NCI-H2029 (cell line): Measurements from ENCODE around the gene MALT1.
A peak's percentile ranks its signal among the peaks of the same experiment; 100 is the strongest.
"Not testable (repeated sequence)": the region's sequence is repeated elsewhere in the genome, so short reads cannot be mapped to it uniquely, and the experiment has no call there.

Source experiments
- DNase-seq: peaks from one replicate; lab custom pipeline; 2025; lab: John Stamatoyannopoulos, UW

MALT1 gene

DNA sequence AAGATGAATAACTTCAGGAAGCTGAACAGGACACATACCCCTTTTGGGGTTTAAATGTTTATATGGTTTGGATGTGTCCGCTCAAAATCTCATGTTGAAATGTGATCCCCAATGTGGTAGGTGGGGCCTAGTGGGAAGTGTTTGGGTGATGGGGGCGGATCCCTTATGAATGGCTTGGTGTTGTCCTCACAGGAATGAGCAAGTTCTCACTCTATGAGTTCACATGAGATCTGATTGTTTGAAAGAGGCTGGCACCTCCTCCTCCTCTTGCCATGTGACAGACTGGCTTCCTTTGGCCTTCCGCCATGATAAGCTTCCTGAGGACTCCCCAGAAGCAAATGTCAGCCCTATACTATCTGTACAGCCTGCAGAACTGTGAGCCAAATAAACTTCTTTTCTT, 104.8 kb downstream of the MALT1 start:
- no peak for DNase-seq

DNA sequence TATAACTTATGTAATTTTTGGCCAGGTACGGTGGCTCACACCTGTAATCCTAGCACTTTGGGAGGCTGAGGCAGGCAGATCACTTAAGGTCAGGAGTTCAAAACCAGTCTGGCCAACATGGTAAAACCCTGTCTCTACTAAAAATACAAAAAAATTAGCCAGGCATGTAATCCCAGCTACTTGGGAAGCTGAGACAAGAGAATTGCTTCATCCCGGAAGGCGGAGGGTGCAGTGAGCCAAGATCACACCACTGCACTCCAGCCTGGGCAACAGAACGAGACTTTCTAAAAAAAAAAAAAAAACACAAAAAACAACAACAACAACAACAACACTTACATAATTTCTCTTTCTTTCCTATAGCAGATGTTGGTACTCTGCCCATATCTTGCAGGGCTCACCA, 105.3 kb downstream of the MALT1 start:
- DNase-seq: not testable (repeated sequence)

DNA sequence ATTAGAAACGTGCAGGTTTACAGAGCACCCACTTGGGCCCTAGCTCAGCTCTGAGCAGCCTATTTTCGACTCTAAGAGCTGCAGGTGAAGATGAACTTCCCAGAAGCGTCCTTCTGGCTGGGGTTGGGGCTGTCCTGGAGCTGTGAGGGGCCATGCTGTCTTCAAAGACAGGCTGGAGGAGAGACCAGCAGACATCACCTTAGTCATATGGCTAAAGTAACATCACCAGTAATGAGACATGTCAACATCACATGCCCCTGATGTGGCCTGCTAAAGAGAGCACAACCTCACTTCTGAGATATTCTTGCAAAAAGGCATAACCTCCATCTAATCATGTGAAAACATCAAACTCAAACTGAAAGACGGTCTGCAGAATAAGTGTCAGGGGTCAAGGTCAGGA, 106.2 kb downstream of the MALT1 start:
- DNase-seq: no peak

DNA sequence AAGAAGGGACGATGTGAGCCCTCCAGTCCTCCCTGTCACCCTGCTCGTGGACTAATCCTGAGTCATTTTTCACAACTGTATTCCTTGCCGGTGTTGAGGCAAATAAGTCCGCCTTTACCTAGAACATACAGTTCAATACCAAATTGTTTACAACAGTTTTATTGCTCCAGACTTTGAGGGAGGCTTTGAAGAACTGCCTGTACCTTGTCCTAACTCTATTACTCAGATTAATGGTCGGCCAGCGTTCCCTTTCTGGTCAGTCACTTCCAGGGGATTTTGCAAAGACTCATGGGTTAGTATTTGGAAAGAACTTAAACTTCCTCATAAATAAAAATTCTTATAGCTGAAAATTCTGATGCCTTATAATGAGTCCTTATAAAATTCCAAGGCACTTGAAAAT, 108.3 kb downstream of the MALT1 start:
- no peak for DNase-seq

DNA sequence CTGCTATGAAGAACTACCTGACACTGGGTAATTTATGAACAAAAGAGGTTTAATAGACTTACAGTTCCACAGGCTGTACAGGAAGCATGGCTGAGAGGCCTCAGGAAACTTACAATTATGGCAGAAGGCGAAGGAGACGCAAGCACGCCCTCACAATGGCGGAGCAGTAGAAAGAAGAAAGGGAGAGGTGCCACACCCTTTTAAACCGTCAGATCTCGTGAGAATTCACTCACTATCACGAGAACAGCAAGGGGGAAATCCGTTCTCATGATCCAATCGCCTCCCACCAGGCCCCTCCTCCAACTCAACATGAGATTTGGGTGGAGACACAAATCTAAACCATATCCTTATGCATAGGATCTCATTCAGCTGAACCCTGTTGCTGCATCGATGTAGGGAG, 108.8 kb downstream of the MALT1 start:
- DNase-seq: no peak

DNA sequence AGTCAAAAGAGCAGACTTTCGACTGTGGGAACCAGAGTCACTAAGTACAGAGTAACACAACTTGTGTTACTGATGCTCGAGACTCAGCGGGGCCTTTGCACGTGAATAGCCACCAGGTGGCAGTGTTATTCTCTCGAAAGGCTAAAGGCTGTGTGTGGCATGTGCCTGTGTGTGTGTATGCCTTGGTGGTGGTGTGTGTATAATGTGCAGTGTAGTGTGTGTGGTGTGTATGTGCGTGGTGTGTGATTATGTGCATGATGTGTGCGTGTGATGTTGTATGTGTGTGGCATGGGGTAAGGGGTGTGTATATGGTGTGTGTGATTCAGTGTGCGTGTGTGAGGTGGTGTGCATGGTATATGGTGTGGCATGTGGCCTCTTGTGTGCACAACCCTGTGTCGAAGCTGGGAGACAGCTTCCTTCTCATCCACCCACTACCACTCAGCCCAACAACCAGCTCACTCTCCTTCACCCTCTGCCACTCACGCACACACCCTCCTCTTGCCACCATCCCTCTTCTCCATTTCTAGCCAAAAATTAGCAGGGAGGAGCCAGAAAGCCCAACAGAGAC, 110.4 kb downstream of the MALT1 start:
- DNase-seq: peak; percentile 53

DNA sequence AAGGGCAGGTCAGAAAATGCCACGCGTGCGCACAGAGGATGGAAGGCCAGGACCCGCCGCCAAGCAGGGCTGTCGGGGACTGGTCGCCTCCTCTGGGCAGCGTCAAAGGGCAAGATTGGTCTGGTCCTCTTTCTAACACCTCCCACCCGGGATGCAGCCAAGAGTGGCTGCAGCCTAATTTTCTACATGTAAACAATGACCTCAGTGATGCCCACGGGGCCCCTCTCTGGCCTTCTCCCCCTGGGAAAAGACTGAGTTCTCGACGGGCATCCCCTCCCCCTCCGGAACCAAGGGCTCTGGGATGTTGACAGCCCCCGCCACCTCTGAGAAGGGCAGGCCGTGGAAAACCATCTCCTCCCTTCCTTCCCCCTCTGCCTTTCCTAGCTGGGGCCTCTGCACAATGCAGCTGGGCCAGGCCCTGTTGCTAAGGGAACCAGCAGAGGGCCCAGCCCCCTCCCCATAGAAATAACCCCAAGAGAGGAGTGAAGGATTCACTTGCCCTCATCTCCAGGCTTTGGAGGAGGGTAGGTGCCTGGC, 113.4 kb downstream of the MALT1 start:
- no peak for DNase-seq

DNA sequence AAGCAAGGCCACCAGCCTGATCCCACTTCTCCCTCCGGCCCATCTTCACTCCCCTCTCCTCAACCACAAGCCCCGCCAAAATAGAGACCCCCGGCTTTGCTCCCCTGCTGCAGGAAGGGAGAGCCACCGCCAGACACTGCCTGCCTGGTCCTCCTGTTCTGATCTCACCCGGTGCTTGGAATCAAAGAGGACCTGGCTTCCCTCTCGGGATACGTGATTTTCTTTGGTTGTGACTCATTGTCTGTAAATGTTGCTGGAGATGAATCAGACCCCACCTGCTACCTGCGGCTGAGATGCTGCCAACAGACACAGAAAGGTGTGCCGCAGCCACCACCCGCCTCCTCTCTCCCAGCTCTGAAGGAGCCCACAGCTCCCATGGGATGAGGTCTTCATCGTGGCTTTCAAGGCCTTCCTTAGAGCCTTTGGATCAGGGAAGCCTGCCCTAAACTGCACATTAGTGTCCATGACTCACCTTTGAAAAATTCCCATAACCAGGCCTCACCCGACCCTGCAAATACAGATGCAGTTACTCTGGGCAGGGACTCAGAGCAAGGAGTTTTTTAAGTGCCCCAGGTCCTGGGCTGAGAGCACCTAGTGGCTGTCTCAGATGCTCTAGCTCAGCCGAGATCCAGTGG, 114.0 kb downstream of the MALT1 start:
- no peak for DNase-seq

DNA sequence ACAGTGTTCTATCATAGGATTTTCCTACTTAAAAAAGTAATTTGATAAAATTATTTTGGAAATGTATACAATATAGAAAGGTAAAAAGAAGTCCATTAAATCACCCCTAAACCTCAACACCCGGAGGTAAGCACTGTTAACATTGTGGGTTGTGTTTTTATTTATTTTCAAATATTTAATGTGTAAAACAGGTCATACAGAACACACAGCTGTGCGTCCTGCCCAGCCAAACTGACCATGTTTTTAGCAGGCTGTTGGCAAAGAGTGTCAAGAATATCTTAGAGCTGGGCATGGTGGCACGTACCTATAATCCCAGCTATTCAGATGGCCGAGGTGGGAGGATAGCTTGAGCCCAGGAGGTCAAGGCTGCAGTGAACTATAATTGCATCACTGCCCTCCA, 114.6 kb downstream of the MALT1 start:
- DNase-seq: no peak

DNA sequence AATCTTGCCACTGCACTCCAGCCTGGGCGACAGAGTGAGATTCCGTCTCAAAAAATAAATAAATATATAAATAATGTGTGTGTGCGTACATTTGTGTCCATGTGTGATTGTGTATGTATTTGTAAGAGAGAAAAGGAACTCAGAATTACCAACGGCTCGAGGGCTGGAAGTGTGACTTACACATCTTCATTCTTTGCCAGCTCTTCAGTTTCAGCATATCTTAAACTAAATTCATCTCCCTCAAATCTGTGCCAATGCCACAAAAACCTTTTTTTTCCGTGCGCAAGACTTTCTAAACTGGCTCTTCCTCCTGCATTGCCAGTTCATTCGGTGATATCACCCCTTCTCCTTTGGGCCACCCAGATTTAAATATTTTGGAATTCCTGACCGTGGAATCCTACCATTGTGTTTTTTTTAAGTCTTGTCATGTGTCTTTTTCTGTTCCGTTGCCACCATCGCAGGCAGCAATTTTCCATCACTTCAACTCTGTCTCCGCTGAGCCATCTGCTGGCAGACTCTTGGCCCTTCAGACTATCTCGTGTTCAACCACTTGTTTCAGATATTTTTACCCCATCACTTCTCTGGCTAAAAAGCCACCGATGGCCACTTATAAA, 116.4 kb downstream of the MALT1 start:
- DNase-seq: no peak

DNA sequence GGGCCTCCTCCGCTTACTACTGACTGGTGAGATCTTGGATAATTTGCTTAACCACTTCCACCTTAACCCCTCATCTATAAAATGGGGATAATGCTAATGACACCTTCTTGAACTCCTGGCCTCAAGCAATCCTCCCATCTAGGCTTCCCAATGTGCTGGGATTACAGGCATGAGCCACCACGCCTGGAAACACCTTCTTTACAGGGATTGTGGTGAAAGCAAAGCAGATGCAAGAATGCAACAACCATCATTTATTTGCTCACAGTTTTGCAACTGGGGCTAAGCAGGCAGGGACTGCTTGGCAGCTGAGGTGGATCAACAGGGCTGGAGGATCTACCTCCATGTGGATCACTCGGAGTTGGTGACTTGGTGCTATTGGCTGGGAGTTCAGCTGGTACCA, 117.2 kb downstream of the MALT1 start:
- no peak for DNase-seq

DNA sequence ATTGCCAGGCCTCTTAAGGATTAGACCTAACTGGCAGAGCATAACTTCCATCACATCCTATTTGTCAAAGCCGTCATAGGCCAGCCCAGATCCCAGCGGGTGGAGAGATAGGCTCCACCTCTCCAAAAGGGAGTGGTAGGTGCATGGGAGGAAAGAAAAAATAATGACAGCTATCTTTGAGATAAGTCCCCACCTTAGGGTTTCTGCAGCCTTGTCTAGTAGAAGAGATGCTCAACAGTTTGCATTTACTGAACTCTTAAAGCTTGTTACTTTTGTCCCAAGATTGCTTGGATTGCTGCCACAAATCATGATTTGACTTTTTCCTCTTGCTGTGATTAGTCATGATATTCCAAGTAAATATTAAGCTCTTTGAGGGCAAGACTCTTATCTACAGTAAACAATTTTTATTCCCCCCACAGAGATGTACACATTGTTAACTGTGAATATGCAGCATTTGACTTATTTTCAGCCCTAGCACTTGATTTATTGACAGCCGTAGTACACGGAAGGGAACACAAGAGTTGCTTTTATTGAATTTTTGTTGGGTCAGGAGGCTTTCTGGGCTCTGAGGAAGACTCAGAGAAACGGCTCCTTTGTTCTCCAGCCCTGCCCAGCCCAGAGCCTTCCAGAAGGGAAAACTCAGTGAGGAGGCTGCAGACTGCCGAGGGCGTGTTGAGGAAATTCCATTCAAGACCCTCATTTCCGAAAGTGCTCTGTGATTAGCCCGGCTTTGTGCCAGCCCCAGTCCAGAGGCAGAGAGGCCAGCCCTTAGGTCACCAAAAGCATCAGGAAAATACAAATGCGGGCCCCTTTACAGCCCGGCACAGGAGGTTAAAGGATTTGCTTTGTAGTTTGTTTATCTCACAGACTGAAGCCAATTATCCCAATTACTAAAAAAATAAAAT, 118.0 kb downstream of the MALT1 start:
- no peak for DNase-seq

DNA sequence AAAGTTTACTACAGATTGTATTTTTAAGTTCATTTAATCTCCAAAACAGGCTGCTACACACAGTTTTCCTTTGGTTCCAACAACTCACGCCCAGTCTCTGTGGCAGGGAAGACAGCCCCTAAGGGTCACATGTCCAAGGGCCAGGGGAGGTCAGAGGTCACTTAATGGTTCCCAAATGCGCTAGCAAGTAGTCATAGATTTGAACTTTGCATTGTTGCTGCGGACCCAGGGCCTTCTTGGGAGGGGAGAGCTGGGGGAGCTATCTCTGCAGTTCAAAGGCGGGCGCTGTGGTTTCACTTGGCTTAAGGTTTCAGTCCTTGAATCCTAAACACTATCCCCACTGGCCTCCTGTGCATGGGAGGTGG, 118.6 kb downstream of the MALT1 start:
- DNase-seq: no peak

DNA sequence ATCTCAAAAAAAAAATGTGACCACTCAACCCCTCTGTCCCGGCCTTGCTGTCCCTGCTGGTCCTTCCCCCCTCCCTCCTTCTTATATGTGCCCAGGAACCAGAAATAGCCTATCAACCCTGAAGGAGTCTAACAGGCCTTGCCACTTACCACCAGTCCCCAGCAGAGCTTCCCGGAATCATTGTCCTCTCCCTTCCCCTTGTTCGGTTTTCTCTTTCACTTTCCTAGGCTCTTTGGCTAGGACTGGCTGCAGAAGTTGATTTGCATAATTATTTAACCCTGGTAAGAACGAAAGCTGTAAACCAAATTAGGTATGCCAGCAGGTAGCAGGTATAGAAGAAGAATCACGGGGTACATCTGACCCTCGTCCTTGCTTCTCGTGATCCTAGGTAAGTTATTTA, 120.8 kb downstream of the MALT1 start:
- DNase-seq: no peak

DNA sequence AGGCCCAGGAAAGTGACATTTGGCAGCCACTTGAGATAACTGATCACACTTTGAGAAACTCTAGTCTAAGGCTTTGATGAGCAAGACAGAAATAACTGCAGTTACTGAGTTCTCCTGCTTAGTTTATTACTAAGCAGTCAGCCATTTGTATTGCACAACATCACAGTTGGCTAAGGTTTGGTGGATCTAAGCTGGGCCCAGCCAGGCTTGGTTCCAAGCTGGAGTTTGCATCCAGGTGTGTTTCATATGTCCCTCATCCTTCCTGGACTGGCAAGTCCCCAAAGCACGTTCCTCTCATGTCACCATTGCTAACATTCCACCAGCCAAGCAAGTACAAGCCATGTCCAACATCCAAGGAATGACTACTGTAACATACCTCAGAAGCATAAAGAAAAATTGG, 122.1 kb downstream of the MALT1 start:
- no peak for DNase-seq

DNA sequence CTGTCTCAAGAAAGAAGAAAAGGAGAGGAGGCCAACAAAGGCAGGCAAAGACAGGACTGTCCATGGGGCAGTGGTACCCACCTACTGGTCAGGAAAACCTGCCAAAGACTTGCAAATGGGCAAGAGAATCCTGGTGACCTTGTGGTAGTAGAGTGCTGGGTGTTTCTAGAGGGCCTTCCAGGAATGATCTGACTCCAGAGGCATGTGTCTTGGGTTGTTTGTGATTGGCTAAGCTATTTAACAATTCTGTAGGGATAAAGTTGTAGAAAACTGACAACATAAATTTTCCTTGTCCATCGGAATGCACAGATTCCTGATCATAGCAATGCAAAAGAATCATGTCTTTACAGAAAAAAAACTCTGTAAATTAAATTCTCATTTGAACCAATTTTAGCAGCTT, 125.0 kb downstream of the MALT1 start:
- DNase-seq: no peak

DNA sequence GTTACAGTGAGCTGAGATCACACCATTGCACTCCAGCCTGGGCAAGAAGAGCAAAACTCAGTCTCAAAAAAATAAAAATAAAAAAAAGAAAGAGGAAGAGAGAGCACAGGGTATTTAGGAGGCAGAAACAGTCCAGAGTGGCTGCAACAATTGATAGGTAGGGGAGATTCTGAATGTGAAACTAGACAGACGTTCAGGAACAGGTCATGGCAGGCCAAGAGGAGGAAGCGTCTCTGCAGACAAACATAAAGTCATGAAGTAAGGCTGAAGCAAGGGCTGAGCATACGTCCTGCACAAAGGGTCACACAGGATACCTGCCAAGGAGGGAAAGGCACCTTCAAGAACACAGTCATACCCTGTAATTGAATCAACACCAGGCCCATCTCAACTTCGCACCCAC, 129.3 kb downstream of the MALT1 start:
- DNase-seq: no peak

DNA sequence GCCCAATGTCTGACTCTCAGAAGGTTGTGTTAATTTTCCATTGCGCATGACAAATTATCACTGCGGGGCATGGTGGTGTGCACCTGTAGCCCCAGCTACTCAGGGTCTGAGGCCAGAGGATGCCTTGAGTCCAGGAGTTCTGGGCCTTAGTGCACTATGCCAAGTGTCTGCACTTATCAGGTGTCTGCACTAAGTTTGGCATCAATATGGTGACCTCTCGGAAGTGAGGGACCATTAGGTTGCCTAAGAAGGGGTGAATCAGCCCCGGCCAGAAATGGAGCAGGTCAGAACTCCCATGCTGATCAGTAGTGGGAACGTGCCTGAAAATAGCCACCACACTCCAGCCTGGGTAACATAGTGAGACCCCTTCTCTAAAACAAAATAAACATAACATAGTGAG, 131.7 kb downstream of the MALT1 start:
- DNase-seq: no peak

DNA sequence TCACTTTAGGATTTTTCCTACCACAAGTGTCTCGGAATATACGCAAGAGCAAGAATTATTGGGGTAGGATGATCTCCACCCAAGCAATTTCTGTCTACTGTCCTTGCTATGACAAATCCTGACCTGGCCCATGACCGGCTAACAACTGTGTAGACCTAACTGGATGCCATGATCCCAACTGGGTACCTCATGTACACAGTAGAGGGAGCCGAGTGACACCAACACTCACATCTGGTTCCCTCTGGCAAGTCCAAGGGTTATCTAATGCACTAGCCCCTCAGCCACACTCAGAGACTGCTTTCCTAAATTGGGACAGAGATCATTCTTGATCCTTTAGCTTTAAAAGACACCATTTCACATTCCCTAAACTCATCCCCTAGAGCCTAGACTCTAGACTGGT, 132.7 kb downstream of the MALT1 start:
- no peak for DNase-seq
